Stimulated activated CD4-positive, alpha-beta T cell treated with anti-CD3 and anti-CD28 coated beads, Interleukin-15, amount 100 ng/mL, for 24 hours (primary cell): ENCODE data around the gene LDAF1.
A peak's percentile ranks its signal among the peaks of the same experiment; 100 is the strongest.
"Not testable (repeated sequence)": the region's sequence is repeated elsewhere in the genome, so short reads cannot be mapped to it uniquely, and the experiment has no call there.

Experiments used
- DNase-seq: peaks from one replicate; pipeline ENCODE4 v3.0.0-alpha.2; 2020

LDAF1 gene

GRCh38 chr16:21158208-21159110 is at the start of gene LDAF1:
LDAF1 (plus strand) TSS chr16:21158674; CDS start chr16:21161183, 2,509 bp downstream.
- DNase-seq: peak; percentile 92

- not testable (repeated sequence) for DNase-seq
Observed at GRCh38 chr16:21115551-21115950, 42.9 kb upstream of the LDAF1 start.

GRCh38 chr16:21116148-21116693 is 42.3 kb upstream of the LDAF1 start:
- DNase-seq: peak; percentile 12

- DNase-seq: no peak
Observed at GRCh38 chr16:21117567-21117966, 40.9 kb upstream of the LDAF1 start.

- DNase-seq: no peak
Observed at GRCh38 chr16:21120976-21121520, 37.4 kb upstream of the LDAF1 start.

GRCh38 chr16:21125191-21125590 is 33.3 kb upstream of the LDAF1 start:
- DNase-seq: no peak

GRCh38 chr16:21126518-21126917 is 32.0 kb upstream of the LDAF1 start:
- DNase-seq: no peak

GRCh38 chr16:21128991-21129390 is 29.5 kb upstream of the LDAF1 start:
- no peak for DNase-seq

GRCh38 chr16:21130811-21131210 is 27.7 kb upstream of the LDAF1 start:
- DNase-seq: no peak

GRCh38 chr16:21134053-21134452 is 24.4 kb upstream of the LDAF1 start:
- DNase-seq: no peak

- no peak for DNase-seq
Observed at GRCh38 chr16:21145738-21146137, 12.7 kb upstream of the LDAF1 start.

- DNase-seq: no peak
Observed at GRCh38 chr16:21150375-21151001, 8.0 kb upstream of the LDAF1 start, which contains the start of gene DNAH3. DNAH3 (minus strand) TSS chr16:21150846; CDS start chr16:21150319, 527 bp downstream.

GRCh38 chr16:21152160-21153030 is 6.1 kb upstream of the LDAF1 start:
- not testable (repeated sequence) for DNase-seq

- DNase-seq: not testable (repeated sequence)
Observed at GRCh38 chr16:21153124-21153729, 5.2 kb upstream of the LDAF1 start.

- not testable (repeated sequence) for DNase-seq
Observed at GRCh38 chr16:21156011-21156410, 2.5 kb upstream of the LDAF1 start.

- peak; percentile 23 for DNase-seq
Observed at GRCh38 chr16:21156767-21157467, 1.6 kb upstream of the LDAF1 start.

GRCh38 chr16:21157632-21158031 is 842 bp upstream of the LDAF1 start:
- no peak for DNase-seq

GRCh38 chr16:21159281-21159951 is 942 bp downstream of the LDAF1 start:
- DNase-seq: peak; percentile 23

GRCh38 chr16:21160276-21160675 is 1.8 kb downstream of the LDAF1 start:
- DNase-seq: no peak

GRCh38 chr16:21161211-21161610 is 2.7 kb downstream of the LDAF1 start:
- no peak for DNase-seq
